ENCODE measurements around the gene FOXO1.

Gene FOXO1

GRCh38 chr13:40537146-40537895, 129.1 kb downstream of the FOXO1 start:
- DNase-seq: no peak

GRCh38 chr13:40536443-40537113, 129.9 kb downstream of the FOXO1 start:
- no peak for DNase-seq

GRCh38 chr13:40535345-40535836, 131.1 kb downstream of the FOXO1 start:
- DNase-seq: no peak

- no peak for DNase-seq
Observed at GRCh38 chr13:40534456-40534855, 132.0 kb downstream of the FOXO1 start.

GRCh38 chr13:40533072-40533471, 133.4 kb downstream of the FOXO1 start:
- no peak for DNase-seq

- DNase-seq: no peak
Observed at GRCh38 chr13:40530961-40531360, 135.5 kb downstream of the FOXO1 start.

- no peak for DNase-seq
Observed at GRCh38 chr13:40528881-40529280, 137.6 kb downstream of the FOXO1 start.

GRCh38 chr13:40527914-40528313, 138.5 kb downstream of the FOXO1 start:
- no peak for DNase-seq

GRCh38 chr13:40522282-40522681, 144.2 kb downstream of the FOXO1 start:
- no peak for DNase-seq

GRCh38 chr13:40520916-40521315, 145.5 kb downstream of the FOXO1 start:
- no peak for DNase-seq

GRCh38 chr13:40519637-40520036, 146.8 kb downstream of the FOXO1 start:
- DNase-seq: no peak

- no peak for DNase-seq
Observed at GRCh38 chr13:40518481-40518882, 148.0 kb downstream of the FOXO1 start.

- no peak for DNase-seq
Observed at GRCh38 chr13:40517486-40518480, 148.7 kb downstream of the FOXO1 start.

GRCh38 chr13:40515702-40516101, 150.7 kb downstream of the FOXO1 start:
- DNase-seq: no peak

- DNase-seq: no peak
Observed at GRCh38 chr13:40514802-40515201, 151.6 kb downstream of the FOXO1 start.

- no peak for DNase-seq
Observed at GRCh38 chr13:40509876-40510275, 156.6 kb downstream of the FOXO1 start.

GRCh38 chr13:40508767-40509342, 157.6 kb downstream of the FOXO1 start:
- DNase-seq: no peak

GRCh38 chr13:40508127-40508526, 158.3 kb downstream of the FOXO1 start:
- no peak for DNase-seq

GRCh38 chr13:40506592-40507446, 159.6 kb downstream of the FOXO1 start:
- no peak for DNase-seq
